ENCODE measurements around the gene TEX36.
"Not testable (repeated sequence)": the region's sequence is repeated elsewhere in the genome, so short reads cannot be mapped to it uniquely, and the experiment has no call there.

Gene TEX36

GRCh38 chr10:125683063-125683462, at the start of gene TEX36:
TEX36 (minus strand) TSS chr10:125683163; CDS start chr10:125682989, 174 bp downstream.
- no peak for DNase-seq (ENCODE audit: low spot score)

GRCh38 chr10:125727436-125727835, 44.5 kb upstream of the TEX36 start:
- no peak for DNase-seq (ENCODE audit: low spot score)

- DNase-seq (ENCODE audit: low spot score) = no peak
Measured at GRCh38 chr10:125726914-125727313, 44.0 kb upstream of the TEX36 start.

- DNase-seq (ENCODE audit: low spot score) = no peak
Measured at GRCh38 chr10:125722811-125723210, 39.8 kb upstream of the TEX36 start.

GRCh38 chr10:125721035-125721434, 38.1 kb upstream of the TEX36 start:
- DNase-seq (ENCODE audit: low spot score) = no peak

- DNase-seq (ENCODE audit: low spot score) = peak; percentile 3
Measured at GRCh38 chr10:125720002-125720382, 37.0 kb upstream of the TEX36 start.

GRCh38 chr10:125719173-125720001, 36.4 kb upstream of the TEX36 start, which contains the start of gene EDRF1:
EDRF1 (plus strand) TSS chr10:125719709; CDS start chr10:125719808, 99 bp downstream.
- DNase-seq (ENCODE audit: low spot score) = peak; percentile 100

- not testable (repeated sequence) for DNase-seq (ENCODE audit: low spot score)
Measured at GRCh38 chr10:125714728-125715127, 31.8 kb upstream of the TEX36 start.

- DNase-seq (ENCODE audit: low spot score) = no peak
Measured at GRCh38 chr10:125711110-125711750, 28.3 kb upstream of the TEX36 start.

- DNase-seq (ENCODE audit: low spot score) = no peak
Measured at GRCh38 chr10:125709553-125710474, 26.9 kb upstream of the TEX36 start.

GRCh38 chr10:125708971-125709503, 26.1 kb upstream of the TEX36 start:
- DNase-seq (ENCODE audit: low spot score) = no peak

GRCh38 chr10:125707541-125708468, 24.8 kb upstream of the TEX36 start:
- DNase-seq (ENCODE audit: low spot score) = no peak

- DNase-seq (ENCODE audit: low spot score) = no peak
Measured at GRCh38 chr10:125700355-125700911, 17.5 kb upstream of the TEX36 start.

GRCh38 chr10:125699562-125700143, 16.7 kb upstream of the TEX36 start:
- DNase-seq (ENCODE audit: low spot score) = no peak

GRCh38 chr10:125698481-125698998, 15.6 kb upstream of the TEX36 start:
- DNase-seq (ENCODE audit: low spot score) = no peak

GRCh38 chr10:125696884-125697283, 13.9 kb upstream of the TEX36 start:
- DNase-seq (ENCODE audit: low spot score) = not testable (repeated sequence)

GRCh38 chr10:125694883-125695282, 11.9 kb upstream of the TEX36 start:
- no peak for DNase-seq (ENCODE audit: low spot score)

GRCh38 chr10:125693524-125693847, 10.5 kb upstream of the TEX36 start:
- no peak for DNase-seq (ENCODE audit: low spot score)

GRCh38 chr10:125692601-125693523, 9.9 kb upstream of the TEX36 start:
- DNase-seq (ENCODE audit: low spot score) = no peak

All from activated CD4-positive, alpha-beta T cell treated with anti-CD3 and anti-CD28 coated beads, Interleukin-2, Interleukin-4, amounts not matched to agents 100 ng/mL and 50 ng/mL, durations not matched to agents 16 hours and 8 hours (primary cell).